Fibroblast of lung (primary cell): ENCODE measurements around the gene DYNC2I2. TPM values are rescaled to one million over a fixed set of nuclear protein-coding genes. Genes with fewer than 3 reads are reported as not detected.
A peak's percentile ranks its signal among the peaks of the same experiment; 100 is the strongest.

Source experiments
- DNase-seq, 2 donors: peaks; one replicate each; pipeline versions ENCODE4 v3.0.0 to v3.0.0-alpha.2; 2010; ENCODE audit warnings: low read depth in 2 of 2
- H2AFZ ChIP-seq: 2 replicates; pipeline ENCODE4 v1.5.1; 2012; ENCODE audit warnings: low read length, control low read depth, inconsistent platforms
- H3K27ac ChIP-seq: 2 replicates; pipeline ENCODE4 v1.5.1; 2011; ENCODE audit warnings: low read length, control low read depth; ENCODE audit not compliant: insufficient read depth
- H3K27me3 ChIP-seq: 2 replicates; pipeline ENCODE4 v1.5.1; 2011; ENCODE audit warnings: mild to moderate bottlenecking, low read length; ENCODE audit not compliant: control insufficient read depth, insufficient read depth
- H3K36me3 ChIP-seq: 2 replicates; pipeline ENCODE4 v1.5.1; 2011; ENCODE audit warnings: low read length; ENCODE audit not compliant: control insufficient read depth, insufficient read depth
- H3K4me1 ChIP-seq: 2 replicates; pipeline ENCODE4 v1.5.1; 2011; ENCODE audit warnings: low read length; ENCODE audit not compliant: control insufficient read depth, insufficient read depth; ENCODE audit errors: extremely low read depth
- H3K4me2 ChIP-seq: 2 replicates; pipeline ENCODE4 v1.5.1; 2011; ENCODE audit warnings: low read length, control low read depth; ENCODE audit not compliant: insufficient read depth; ENCODE audit errors: extremely low read depth
- H3K4me3 ChIP-seq, 4 experiments: fragments of 200-600 bp in 1 of 4; sonication (generic) in 1 of 4; replicated peaks in 1 of 4; 2 replicates each; pipeline ENCODE4 v1.5.1; 2011 to 2016; ENCODE audit warnings: low read length in 4 of 4, low read depth in 3 of 4, mild to moderate bottlenecking in 3 of 4, control low read depth in 2 of 4, inconsistent platforms in 1 of 4, mixed read lengths in 1 of 4; ENCODE audit not compliant: insufficient read depth in 1 of 4; ENCODE audit errors: control extremely low read depth in 1 of 4
- H3K79me2 ChIP-seq: 2 replicates; pipeline ENCODE4 v1.5.1; 2012; ENCODE audit warnings: mild to moderate bottlenecking, low read length, inconsistent platforms; ENCODE audit not compliant: control insufficient read depth, insufficient read depth
- H3K9ac ChIP-seq: 2 replicates; pipeline ENCODE4 v1.5.1; 2011; ENCODE audit warnings: mild to moderate bottlenecking, low read length, control low read depth; ENCODE audit not compliant: insufficient read depth
- H3K9me3 ChIP-seq: 2 replicates; pipeline ENCODE4 v1.5.1; 2012; ENCODE audit warnings: low read depth, low read length; ENCODE audit not compliant: control insufficient read depth, insufficient read depth
- H4K20me1 ChIP-seq: 2 replicates; pipeline ENCODE4 v1.5.1; 2011; ENCODE audit warnings: low read length; ENCODE audit not compliant: control insufficient read depth, insufficient read depth; ENCODE audit errors: extremely low read depth
- EZH2 ChIP-seq: IDR thresholded peaks from 2 replicates; pipeline ENCODE4 v1.5.1; 2012; ENCODE audit warnings: low read length, control low read depth, mild to moderate bottlenecking; ENCODE audit errors: missing control alignments
- polyA plus RNA-seq, 2 donors: library from polyadenylated mRNA; depleted of rRNA in 1 of 2; stranded (reverse) in 1 of 2; unstranded in 1 of 2; fragments of >200 nt; gene quantifications; 2 replicates each; pipeline ENCODE4 v1.2.1, GENCODE V29; 2011 to 2012; ENCODE audit warnings: missing spikeins in 1 of 2
- total RNA-seq: library from RNA; depleted of rRNA; stranded (reverse); fragments of >200 nt; gene quantifications from 2 replicates; pipeline ENCODE4 v1.2.1, GENCODE V29; 2014
- TF ChIP-seq, protein P1 (sequence below), 2 donors: IDR thresholded peaks in 1 of 2; conservative IDR thresholded peaks in 1 of 2; 1 replicate in 1 of 2; 2 replicates in 1 of 2; pipeline ENCODE4 v1.5.1; 2011 to 2012; ENCODE audit warnings: low read length in 2 of 2, control low read depth in 1 of 2, inconsistent platforms in 1 of 2, low read depth in 1 of 2, mild to moderate bottlenecking in 1 of 2

DYNC2I2 gene
- total and polyA plus RNA-seq, 2 donors (not counting 1 experiment from before 2014, with no cell fraction given): 13.2 to 41.5 TPM

DNA sequence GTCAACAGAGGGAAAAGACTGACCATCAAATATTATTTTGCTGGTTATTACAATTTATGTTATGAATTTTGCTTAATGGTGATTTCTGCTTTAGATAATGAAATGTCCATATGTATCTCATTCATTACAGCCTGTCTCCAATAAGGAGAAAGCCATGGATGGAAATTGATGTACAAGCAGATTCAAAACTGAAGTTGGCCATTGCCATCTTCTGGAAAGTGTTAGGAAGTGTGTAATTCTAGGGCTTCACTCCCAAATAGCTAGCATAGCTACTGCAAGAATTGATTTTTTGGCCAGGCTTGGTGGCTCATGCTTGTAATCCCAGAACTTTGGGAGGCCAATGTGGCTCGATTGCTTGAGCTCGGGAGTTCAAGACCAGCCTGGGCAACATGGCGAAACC, 45.8 kb downstream of the DYNC2I2 start:
- no peak for DNase-seq
- H3K27ac ChIP-seq: no peak overlapping the region
- no peak overlapping the region for H3K4me3 ChIP-seq
- peaks cover 41% of the 10 kb centered on the region for H3K36me3 ChIP-seq
- no peaks in the 10 kb centered on the region for H4K20me1 ChIP-seq
- no peaks in the 10 kb centered on the region for H3K79me2 ChIP-seq
- no peaks in the 10 kb centered on the region for H3K4me1 ChIP-seq
- no peak overlapping the region for H3K9ac ChIP-seq
- H3K27me3 ChIP-seq: no peaks in the 10 kb centered on the region
- TF ChIP-seq, protein P1, sequence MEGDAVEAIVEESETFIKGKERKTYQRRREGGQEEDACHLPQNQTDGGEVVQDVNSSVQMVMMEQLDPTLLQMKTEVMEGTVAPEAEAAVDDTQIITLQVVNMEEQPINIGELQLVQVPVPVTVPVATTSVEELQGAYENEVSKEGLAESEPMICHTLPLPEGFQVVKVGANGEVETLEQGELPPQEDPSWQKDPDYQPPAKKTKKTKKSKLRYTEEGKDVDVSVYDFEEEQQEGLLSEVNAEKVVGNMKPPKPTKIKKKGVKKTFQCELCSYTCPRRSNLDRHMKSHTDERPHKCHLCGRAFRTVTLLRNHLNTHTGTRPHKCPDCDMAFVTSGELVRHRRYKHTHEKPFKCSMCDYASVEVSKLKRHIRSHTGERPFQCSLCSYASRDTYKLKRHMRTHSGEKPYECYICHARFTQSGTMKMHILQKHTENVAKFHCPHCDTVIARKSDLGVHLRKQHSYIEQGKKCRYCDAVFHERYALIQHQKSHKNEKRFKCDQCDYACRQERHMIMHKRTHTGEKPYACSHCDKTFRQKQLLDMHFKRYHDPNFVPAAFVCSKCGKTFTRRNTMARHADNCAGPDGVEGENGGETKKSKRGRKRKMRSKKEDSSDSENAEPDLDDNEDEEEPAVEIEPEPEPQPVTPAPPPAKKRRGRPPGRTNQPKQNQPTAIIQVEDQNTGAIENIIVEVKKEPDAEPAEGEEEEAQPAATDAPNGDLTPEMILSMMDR (conservative IDR thresholded peaks at IDR 0.05 in 1 of 2, IDR thresholded peaks at IDR 0.05 in 1 of 2; ENCODE audit: low read depth in 1 of 2, low read length in 2 of 2): no peak
- no peak for TF ChIP-seq EZH2
- H3K4me2 ChIP-seq: no peak overlapping the region
- H2AFZ ChIP-seq: no peak overlapping the region
- H3K9me3 ChIP-seq: no peaks in the 10 kb centered on the region

DNA sequence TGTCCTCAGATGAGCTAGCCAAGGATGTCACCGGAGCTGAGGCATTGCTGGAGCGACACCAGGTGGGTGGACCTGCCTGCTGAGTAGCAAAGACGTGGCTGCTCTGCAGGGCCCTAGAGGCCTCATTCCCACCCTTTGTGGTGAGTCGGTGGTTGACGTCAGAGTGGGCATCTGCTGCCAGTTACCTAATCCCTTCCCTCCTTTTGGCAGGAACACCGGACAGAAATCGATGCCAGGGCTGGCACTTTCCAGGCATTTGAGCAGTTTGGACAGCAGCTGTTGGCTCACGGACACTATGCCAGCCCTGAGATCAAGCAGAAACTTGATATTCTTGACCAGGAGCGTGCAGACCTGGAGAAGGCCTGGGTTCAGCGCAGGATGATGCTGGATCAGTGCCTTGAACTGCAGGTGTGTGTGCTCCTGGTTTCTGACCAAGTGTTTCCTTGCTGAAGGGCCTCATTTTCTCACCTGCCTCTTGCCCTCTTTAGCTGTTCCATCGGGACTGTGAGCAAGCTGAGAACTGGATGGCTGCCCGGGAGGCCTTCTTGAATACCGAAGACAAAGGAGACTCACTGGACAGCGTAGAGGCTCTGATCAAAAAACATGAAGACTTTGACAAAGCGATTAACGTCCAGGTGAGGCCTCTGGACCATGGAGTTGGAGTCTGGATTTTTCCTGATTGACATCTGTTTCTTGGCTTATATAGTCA, 48.9 kb downstream of the DYNC2I2 start:
- Histone ChIP-seq H2AFZ (no peak overlapping the region), H3K4me2 (no peak overlapping the region), H3K4me1 (no peaks in the 10 kb centered on the region), H3K27me3 (no peaks in the 10 kb centered on the region), H3K79me2 (no peaks in the 10 kb centered on the region), H3K4me3 (no peak overlapping the region), H4K20me1 (no peaks in the 10 kb centered on the region), H3K9me3 (no peaks in the 10 kb centered on the region), H3K9ac (no peak overlapping the region), H3K36me3 (peaks cover 40% of the 10 kb centered on the region), H3K27ac (no peak overlapping the region)
- TF ChIP-seq, protein P1 (conservative IDR thresholded peaks at IDR 0.05 in 1 of 2, IDR thresholded peaks at IDR 0.05 in 1 of 2; ENCODE audit: low read depth in 1 of 2, low read length in 2 of 2): no peak
- TF ChIP-seq EZH2: no peak
- DNase-seq: peak; percentile 30 to 62

DNA sequence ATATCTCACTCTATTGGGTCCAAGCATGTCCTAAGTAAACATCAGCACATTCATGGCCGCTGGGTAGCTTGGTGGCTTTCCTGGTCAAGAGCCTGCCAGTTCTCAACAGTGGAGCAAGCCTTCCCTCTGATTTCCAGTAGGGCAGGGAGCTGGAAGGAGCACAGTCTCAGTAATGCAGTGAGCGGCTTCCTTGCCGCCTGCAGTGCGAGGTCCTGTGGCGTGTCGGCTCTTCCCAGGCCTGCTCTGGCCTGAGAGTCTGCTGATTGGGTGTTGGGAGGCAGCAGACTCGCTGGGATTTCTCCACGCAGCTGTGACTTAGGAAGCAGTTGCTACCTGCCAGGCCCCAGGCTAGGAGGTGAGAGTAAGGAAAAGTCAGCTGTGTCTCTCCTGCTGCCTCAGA, 53.0 kb downstream of the DYNC2I2 start:
- Histone ChIP-seq H3K27me3 (no peaks in the 10 kb centered on the region), H3K36me3 (peaks cover 28% of the 10 kb centered on the region), H4K20me1 (no peaks in the 10 kb centered on the region)

More for the DNA sequence above, 53.0 kb downstream of the DYNC2I2 start:
- TF ChIP-seq EZH2: no peak
- TF ChIP-seq, protein P1 (conservative IDR thresholded peaks at IDR 0.05 in 1 of 2, IDR thresholded peaks at IDR 0.05 in 1 of 2; ENCODE audit: low read depth in 1 of 2, low read length in 2 of 2): no peak
- Histone ChIP-seq H3K4me3 (no peak overlapping the region), H3K4me2 (no peak overlapping the region), H3K79me2 (peaks cover 2% of the 10 kb centered on the region), H3K9ac (no peak overlapping the region), H3K9me3 (no peaks in the 10 kb centered on the region), H2AFZ (no peak overlapping the region), H3K4me1 (no peaks in the 10 kb centered on the region), H3K27ac (no peak overlapping the region)
- DNase-seq: no peak
